Activated naive CD8-positive, alpha-beta T cell treated with anti-CD3 and anti-CD28 coated beads, Interleukin-2, amount 10 ng/mL, durations not matched to agents 7 days and 5 days (primary cell): ENCODE results near the gene RESF1. TPM values are rescaled to one million over a fixed set of nuclear protein-coding genes. Genes with fewer than 3 reads are reported as not detected.

Experiments
- ATAC-seq: fragments of 150-1000 bp; cut with Tn5 transposase; one replicate; pipeline ENCODE4 v1.10.0; 2021; ENCODE audit warnings: low read depth, moderate library complexity
- POLR2A ChIA-PET: fragments of 350-600 bp; sonication (Branson Sonifier 250); formaldehyde crosslinking; loops from one replicate; lab custom pipeline; 2021; ENCODE audit warnings: antibody characterized with exemption; lab: Charles Lee
- DNase-seq: peaks from one replicate; pipeline ENCODE4 v3.0.0; 2021
- H3K27ac Mint-ChIP-seq: one replicate; pipeline ENCODE4 v1.8.0; 2022; ENCODE audit warnings: mild to moderate bottlenecking, mixed read lengths
- H3K27me3 Mint-ChIP-seq: one replicate; pipeline ENCODE4 v1.8.0; 2022; ENCODE audit warnings: mild to moderate bottlenecking, moderate library complexity, mixed read lengths
- H3K36me3 Mint-ChIP-seq: one replicate; pipeline ENCODE4 v1.8.0; 2021; ENCODE audit warnings: mild to moderate bottlenecking, mixed read lengths
- H3K4me1 Mint-ChIP-seq: one replicate; pipeline ENCODE4 v1.8.0; 2021; ENCODE audit warnings: mixed read lengths
- H3K4me3 Mint-ChIP-seq: one replicate; pipeline ENCODE4 v1.8.0; 2022; ENCODE audit warnings: mild to moderate bottlenecking, moderate library complexity, mixed read lengths
- H3K9me3 Mint-ChIP-seq: one replicate; pipeline ENCODE4 v1.8.0; 2021; ENCODE audit warnings: mixed read lengths
- total RNA-seq, 2 experiments: library from RNA; stranded (reverse); gene quantifications; one replicate each; pipeline ENCODE4 v1.2.3, GENCODE V29; 2021

Gene RESF1
- total RNA-seq, 2 experiments from 2014 or later: 252 to 261 TPM

- DNase-seq (no peak), ATAC-seq (no peak)
- Mint-ChIP-seq H3K27me3 (no peaks in the 10 kb centered on the region), H3K36me3 (peaks cover 40% of the 10 kb centered on the region), H3K27ac (no peak overlapping the region), H3K4me1 (no peaks in the 10 kb centered on the region), H3K9me3 (no peaks in the 10 kb centered on the region), H3K4me3 (no peak overlapping the region)
- POLR2A ChIA-PET: interaction anchor here (1.3 kb wide), 1 partner anchor 9 kb away, joined by 7 read pairs; no protein-coding TSS in a partner anchor
These were observed 41.3 kb downstream of the RESF1 start for GRCh38 chr12:32000373-32001005.

- no peak overlapping the region for H3K4me3 Mint-ChIP-seq
- H3K9me3 Mint-ChIP-seq: no peaks in the 10 kb centered on the region
- no peak overlapping the region for H3K27ac Mint-ChIP-seq
- DNase-seq (no peak), ATAC-seq (no peak)
- no peaks in the 10 kb centered on the region for H3K4me1 Mint-ChIP-seq
- no peaks in the 10 kb centered on the region for H3K27me3 Mint-ChIP-seq
- peaks cover 24% of the 10 kb centered on the region for H3K36me3 Mint-ChIP-seq
- POLR2A ChIA-PET: interaction anchor here (0.6 kb wide), 1 partner anchor 7 kb away, joined by 3 read pairs; no protein-coding TSS in a partner anchor
These were observed 43.8 kb downstream of the RESF1 start for GRCh38 chr12:32002848-32003493.

GRCh38 chr12:32003654-32004053, 44.4 kb downstream of the RESF1 start:
- Mint-ChIP-seq H3K27me3 (no peaks in the 10 kb centered on the region), H3K4me1 (no peaks in the 10 kb centered on the region), H3K4me3 (no peak overlapping the region), H3K36me3 (peaks cover 21% of the 10 kb centered on the region), H3K9me3 (no peaks in the 10 kb centered on the region), H3K27ac (no peak overlapping the region)
- POLR2A ChIA-PET: no interaction called here
- ATAC-seq: no peak
- no peak for DNase-seq

GRCh38 chr12:32005496-32006125, 46.4 kb downstream of the RESF1 start:
- H3K4me3 Mint-ChIP-seq: no peak overlapping the region
- H3K27ac Mint-ChIP-seq: no peak overlapping the region
- H3K27me3 Mint-ChIP-seq: no peaks in the 10 kb centered on the region
- POLR2A ChIA-PET: interaction anchor here (0.7 kb wide), 1 partner anchor 15 kb away, joined by 3 read pairs; no protein-coding TSS in a partner anchor
- no peaks in the 10 kb centered on the region for H3K9me3 Mint-ChIP-seq
- DNase-seq: no peak
- H3K4me1 Mint-ChIP-seq: no peaks in the 10 kb centered on the region
- ATAC-seq: no peak
- H3K36me3 Mint-ChIP-seq: peaks cover 14% of the 10 kb centered on the region

Other genes starting within 250 kb of the RESF1 start
- 1 to 10 TPM; 5.9 to 7.3 TPM for gene AMN1, start 230.4 kb upstream of the RESF1 start, total RNA-seq
- 10 to 100 TPM; 17.8 to 18.7 TPM for gene BICD1, start 147.4 kb downstream of the RESF1 start, total RNA-seq